Measurements from ENCODE around the gene SPTLC1.

SPTLC1 gene

DNA sequence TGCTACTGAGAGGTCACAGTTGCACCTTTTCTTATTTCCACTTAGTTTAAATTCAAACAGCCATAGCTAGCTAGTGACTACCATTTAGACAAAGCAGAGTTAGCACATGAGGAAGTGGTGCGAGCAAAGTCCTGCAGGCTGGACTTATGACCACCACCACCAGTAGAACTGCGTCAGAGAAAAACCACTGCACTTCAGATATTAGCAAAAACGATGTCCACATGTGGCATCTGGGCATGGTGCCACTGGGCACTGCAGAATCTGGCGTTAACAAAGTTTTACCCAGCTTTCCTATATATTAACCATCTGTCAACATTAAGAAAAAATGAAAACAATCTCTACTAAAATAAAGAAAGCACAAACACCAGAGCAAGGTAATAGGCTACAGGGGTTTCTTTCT, 80.1 kb downstream of the SPTLC1 start:
- TF ChIP-seq FOXM1 (IDR thresholded peaks at IDR 0.05; ENCODE audit: borderline replicate concordance, low read depth): no peak

DNA sequence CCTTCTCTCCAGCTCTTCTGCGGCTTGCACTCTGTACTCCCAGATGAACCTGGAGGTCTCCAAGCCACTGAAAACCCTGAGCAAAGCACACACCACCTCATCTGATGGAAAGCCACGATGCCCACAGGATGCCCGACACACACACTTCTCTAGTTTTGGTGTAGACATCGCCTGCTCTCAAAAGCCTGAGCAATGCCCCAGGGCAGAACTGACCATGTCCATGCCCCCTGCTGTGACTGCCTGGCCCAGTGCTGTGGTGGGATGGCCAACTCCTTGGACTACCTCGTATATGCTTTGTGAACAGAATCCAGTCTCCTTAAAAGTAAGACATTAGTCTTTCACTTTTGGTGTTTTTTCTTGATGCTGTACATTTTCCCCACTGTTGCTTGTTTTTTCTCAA, 81.2 kb downstream of the SPTLC1 start:
- no peak for TF ChIP-seq ZBTB7A (IDR thresholded peaks at IDR 0.05; ENCODE audit: low read depth)
- no peak for TF ChIP-seq CREB1 (IDR thresholded peaks at IDR 0.05; ENCODE audit: low read depth)
- TF ChIP-seq YY1 (IDR thresholded peaks at IDR 0.05; ENCODE audit: low read depth): no peak
- TF ChIP-seq, protein P1, sequence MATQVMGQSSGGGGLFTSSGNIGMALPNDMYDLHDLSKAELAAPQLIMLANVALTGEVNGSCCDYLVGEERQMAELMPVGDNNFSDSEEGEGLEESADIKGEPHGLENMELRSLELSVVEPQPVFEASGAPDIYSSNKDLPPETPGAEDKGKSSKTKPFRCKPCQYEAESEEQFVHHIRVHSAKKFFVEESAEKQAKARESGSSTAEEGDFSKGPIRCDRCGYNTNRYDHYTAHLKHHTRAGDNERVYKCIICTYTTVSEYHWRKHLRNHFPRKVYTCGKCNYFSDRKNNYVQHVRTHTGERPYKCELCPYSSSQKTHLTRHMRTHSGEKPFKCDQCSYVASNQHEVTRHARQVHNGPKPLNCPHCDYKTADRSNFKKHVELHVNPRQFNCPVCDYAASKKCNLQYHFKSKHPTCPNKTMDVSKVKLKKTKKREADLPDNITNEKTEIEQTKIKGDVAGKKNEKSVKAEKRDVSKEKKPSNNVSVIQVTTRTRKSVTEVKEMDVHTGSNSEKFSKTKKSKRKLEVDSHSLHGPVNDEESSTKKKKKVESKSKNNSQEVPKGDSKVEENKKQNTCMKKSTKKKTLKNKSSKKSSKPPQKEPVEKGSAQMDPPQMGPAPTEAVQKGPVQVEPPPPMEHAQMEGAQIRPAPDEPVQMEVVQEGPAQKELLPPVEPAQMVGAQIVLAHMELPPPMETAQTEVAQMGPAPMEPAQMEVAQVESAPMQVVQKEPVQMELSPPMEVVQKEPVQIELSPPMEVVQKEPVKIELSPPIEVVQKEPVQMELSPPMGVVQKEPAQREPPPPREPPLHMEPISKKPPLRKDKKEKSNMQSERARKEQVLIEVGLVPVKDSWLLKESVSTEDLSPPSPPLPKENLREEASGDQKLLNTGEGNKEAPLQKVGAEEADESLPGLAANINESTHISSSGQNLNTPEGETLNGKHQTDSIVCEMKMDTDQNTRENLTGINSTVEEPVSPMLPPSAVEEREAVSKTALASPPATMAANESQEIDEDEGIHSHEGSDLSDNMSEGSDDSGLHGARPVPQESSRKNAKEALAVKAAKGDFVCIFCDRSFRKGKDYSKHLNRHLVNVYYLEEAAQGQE (IDR thresholded peaks at IDR 0.05; ENCODE audit: low read depth): no peak
- no peak for TF ChIP-seq RAD21 (IDR thresholded peaks at IDR 0.05; ENCODE audit: low read depth)
- TF ChIP-seq CEBPB (IDR thresholded peaks at IDR 0.05): no peak
- no peak for TF ChIP-seq TEAD4 (IDR thresholded peaks at IDR 0.05)

DNA sequence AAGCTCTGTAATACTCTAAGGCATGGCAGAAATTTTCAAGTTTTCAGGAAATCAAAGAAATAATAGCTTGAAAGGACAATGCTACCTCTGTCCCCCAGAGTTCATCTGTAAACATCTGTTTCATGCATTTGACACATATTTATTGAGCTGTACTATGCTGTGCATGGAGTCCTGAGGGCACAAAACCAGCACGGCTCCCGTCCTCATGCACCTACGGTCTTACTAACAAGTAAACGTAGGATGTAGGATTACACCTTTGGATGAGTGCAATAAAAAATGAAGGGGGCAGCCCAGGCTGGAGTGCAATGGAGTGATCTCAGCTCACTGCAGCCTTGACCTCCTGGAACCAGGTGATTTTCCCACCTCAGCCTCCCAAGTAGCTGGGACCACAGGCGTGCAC, 81.9 kb downstream of the SPTLC1 start:
- no peak for TF ChIP-seq EP300 (IDR thresholded peaks at IDR 0.05; ENCODE audit: borderline replicate concordance)
- no peak for TF ChIP-seq EGR1 (IDR thresholded peaks at IDR 0.05)
- no peak for TF ChIP-seq ZBTB7A (IDR thresholded peaks at IDR 0.05; ENCODE audit: low read depth)
- TF ChIP-seq, protein P2, sequence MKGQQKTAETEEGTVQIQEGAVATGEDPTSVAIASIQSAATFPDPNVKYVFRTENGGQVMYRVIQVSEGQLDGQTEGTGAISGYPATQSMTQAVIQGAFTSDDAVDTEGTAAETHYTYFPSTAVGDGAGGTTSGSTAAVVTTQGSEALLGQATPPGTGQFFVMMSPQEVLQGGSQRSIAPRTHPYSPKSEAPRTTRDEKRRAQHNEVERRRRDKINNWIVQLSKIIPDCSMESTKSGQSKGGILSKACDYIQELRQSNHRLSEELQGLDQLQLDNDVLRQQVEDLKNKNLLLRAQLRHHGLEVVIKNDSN (IDR thresholded peaks at IDR 0.05): no peak
- TF ChIP-seq, protein P1 (IDR thresholded peaks at IDR 0.05; ENCODE audit: low read depth): no peak
- no peak for TF ChIP-seq RAD21 (IDR thresholded peaks at IDR 0.05; ENCODE audit: low read depth)
- no peak for TF ChIP-seq TCF12 (IDR thresholded peaks at IDR 0.05; ENCODE audit: low read depth)
- no peak for TF ChIP-seq NFIC (IDR thresholded peaks at IDR 0.05)
- TF ChIP-seq CREB1 (IDR thresholded peaks at IDR 0.05; ENCODE audit: low read depth): no peak
- TF ChIP-seq CEBPB (IDR thresholded peaks at IDR 0.05): no peak
- TF ChIP-seq YY1 (IDR thresholded peaks at IDR 0.05; ENCODE audit: low read depth): no peak
- no peak for TF ChIP-seq TAF1 (IDR thresholded peaks at IDR 0.05; ENCODE audit: low read depth)
- TF ChIP-seq TEAD4 (IDR thresholded peaks at IDR 0.05): no peak
- TF ChIP-seq, protein P3, sequence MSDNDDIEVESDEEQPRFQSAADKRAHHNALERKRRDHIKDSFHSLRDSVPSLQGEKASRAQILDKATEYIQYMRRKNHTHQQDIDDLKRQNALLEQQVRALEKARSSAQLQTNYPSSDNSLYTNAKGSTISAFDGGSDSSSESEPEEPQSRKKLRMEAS (IDR thresholded peaks at IDR 0.05): no peak
- TF ChIP-seq FOXM1 (IDR thresholded peaks at IDR 0.05; ENCODE audit: borderline replicate concordance, low read depth): no peak

DNA sequence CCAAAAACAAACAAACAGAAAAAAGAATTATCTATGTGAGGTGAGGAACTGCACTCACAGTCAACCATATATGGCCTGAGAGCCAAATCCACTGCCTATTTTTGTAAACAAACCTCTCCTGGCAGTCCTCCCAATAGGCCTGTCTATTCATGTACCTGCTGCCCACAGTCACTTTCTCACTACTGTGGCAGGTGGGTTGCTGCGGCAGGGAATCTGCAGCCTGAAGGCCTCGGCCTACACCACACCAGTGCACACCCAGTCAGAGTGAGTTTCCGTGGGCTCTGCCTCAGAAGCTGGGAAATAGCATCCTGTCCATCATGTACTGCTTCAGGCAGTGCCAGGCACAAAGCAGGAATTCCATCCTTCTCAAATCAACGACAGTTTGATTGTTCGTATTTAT, 82.3 kb downstream of the SPTLC1 start:
- TF ChIP-seq CEBPB (IDR thresholded peaks at IDR 0.05) (no peak), ZBTB7A (IDR thresholded peaks at IDR 0.05; ENCODE audit: low read depth) (no peak), YY1 (IDR thresholded peaks at IDR 0.05; ENCODE audit: low read depth) (no peak), NFIC (IDR thresholded peaks at IDR 0.05) (no peak), TEAD4 (IDR thresholded peaks at IDR 0.05) (no peak)
- TF ChIP-seq, protein P3 (IDR thresholded peaks at IDR 0.05): no peak

GRCh38 chr9:92030367-92030766, 84.8 kb downstream of the SPTLC1 start:
- no peak for TF ChIP-seq EP300 (IDR thresholded peaks at IDR 0.05; ENCODE audit: borderline replicate concordance)
- no peak for TF ChIP-seq NFIC (IDR thresholded peaks at IDR 0.05)
- no peak for TF ChIP-seq EGR1 (IDR thresholded peaks at IDR 0.05)
- TF ChIP-seq CEBPB (IDR thresholded peaks at IDR 0.05): no peak
- no peak for TF ChIP-seq YY1 (IDR thresholded peaks at IDR 0.05; ENCODE audit: low read depth)
- no peak for TF ChIP-seq CREB1 (IDR thresholded peaks at IDR 0.05; ENCODE audit: low read depth)
- TF ChIP-seq, protein P3 (IDR thresholded peaks at IDR 0.05): no peak
- no peak for TF ChIP-seq TEAD4 (IDR thresholded peaks at IDR 0.05)
- no peak for TF ChIP-seq TCF12 (IDR thresholded peaks at IDR 0.05; ENCODE audit: low read depth)
- TF ChIP-seq TAF1 (IDR thresholded peaks at IDR 0.05; ENCODE audit: low read depth): no peak
- TF ChIP-seq ZBTB7A (IDR thresholded peaks at IDR 0.05; ENCODE audit: low read depth): no peak
- no peak for TF ChIP-seq FOXM1 (IDR thresholded peaks at IDR 0.05; ENCODE audit: borderline replicate concordance, low read depth)
- TF ChIP-seq, protein P2 (IDR thresholded peaks at IDR 0.05): no peak

- TF ChIP-seq TAF1 (IDR thresholded peaks at IDR 0.05; ENCODE audit: low read depth): no peak
- TF ChIP-seq ZBTB7A (IDR thresholded peaks at IDR 0.05; ENCODE audit: low read depth): no peak
- TF ChIP-seq, protein P2 (IDR thresholded peaks at IDR 0.05): no peak
- no peak for TF ChIP-seq CREB1 (IDR thresholded peaks at IDR 0.05; ENCODE audit: low read depth)
- TF ChIP-seq EP300 (IDR thresholded peaks at IDR 0.05; ENCODE audit: borderline replicate concordance): no peak
- TF ChIP-seq, protein P1 (IDR thresholded peaks at IDR 0.05; ENCODE audit: low read depth): no peak
These were observed 85.7 kb downstream of the SPTLC1 start for GRCh38 chr9:92029553-92029952.

All from Ishikawa (cell line).